HepG2 (cell line): ENCODE results near the gene CFAP97D1. TPM values are rescaled to one million over a fixed set of nuclear protein-coding genes. Genes with fewer than 3 reads are reported as not detected.

Experiments used
- BHLHE40 ChIP-seq: IDR thresholded peaks from 2 replicates; pipeline ENCODE4 v1.6.1; 2011; ENCODE audit warnings: low read length, improper control_type of control experiment
- GABPA ChIP-seq, 2 experiments: IDR thresholded peaks; 2 replicates each; pipeline ENCODE4 v1.6.1; 2011 to 2016; ENCODE audit warnings: low read depth in 2 of 2, low read length in 1 of 2, missing biosample characterization in 1 of 2, missing genetic modification characterization in 1 of 2
- HNRNPUL1 ChIP-seq: fragments of 200-400 bp; formaldehyde crosslinking; IDR thresholded peaks from 2 replicates; pipeline ENCODE4 v1.6.1; 2017; ENCODE audit warnings: low read depth, mild to moderate bottlenecking, low read length, moderate library complexity
- NR2F6 ChIP-seq, 2 experiments: IDR thresholded peaks; 2 replicates each; pipeline ENCODE4 v1.6.1; 2016; ENCODE audit warnings: antibody characterized with exemption in 1 of 2, mild to moderate bottlenecking in 1 of 2
- WIZ ChIP-seq: sonication (generic); formaldehyde crosslinking; IDR thresholded peaks from 2 replicates; pipeline ENCODE4 v1.5.1; 2020; ENCODE audit warnings: mild to moderate bottlenecking, missing genetic modification reagents
- ZNF317 ChIP-seq: sonication (generic); formaldehyde crosslinking; IDR thresholded peaks from 2 replicates; pipeline ENCODE4 v1.5.0; 2020; ENCODE audit warnings: mild to moderate bottlenecking, missing genetic modification reagents
- ZNF496 ChIP-seq: sonication (generic); formaldehyde crosslinking; IDR thresholded peaks from 2 replicates; pipeline ENCODE4 v1.8.1; 2023; ENCODE audit warnings: mild to moderate bottlenecking, moderate library complexity, missing genetic modification reagents; ENCODE audit not compliant: insufficient replicate concordance
- ZNF772 ChIP-seq: sonication (generic); formaldehyde crosslinking; IDR thresholded peaks from 2 replicates; pipeline ENCODE4 v1.5.0; 2020; ENCODE audit warnings: mild to moderate bottlenecking, missing genetic modification reagents
- polyA plus RNA-seq, 8 experiments: library from polyadenylated mRNA; depleted of rRNA in 3 of 8; stranded (reverse) in 7 of 8; unstranded in 1 of 8; fragments of >200 nt; fragmentation: Illumina TruSeq in 4 of 8; extraction: Trizol in 4 of 8; gene quantifications; 2 replicates each; pipeline versions ENCODE4 v1.2.1 to v1.2.3, GENCODE V29; 2011 to 2016; ENCODE audit warnings: low read depth in 4 of 8, missing spikeins in 1 of 8, mixed read lengths in 1 of 8; ENCODE audit not compliant: insufficient read depth in 1 of 8
- total RNA-seq, 5 experiments: library from RNA; depleted of rRNA; stranded (reverse); fragments of >200 nt; fragmentation: Illumina TruSeq; extraction: Trizol; gene quantifications; 2 replicates each; pipeline ENCODE4 v1.2.3, GENCODE V29; 2016; ENCODE audit warnings: low read depth in 1 of 5
- TF ChIP-seq, protein P1 (sequence below): sonication (generic); formaldehyde crosslinking; IDR thresholded peaks from 2 replicates; pipeline ENCODE4 v1.4.0; 2020; ENCODE audit warnings: mild to moderate bottlenecking, missing genetic modification reagents, borderline replicate concordance
- TF ChIP-seq, protein P2 (sequence below), 2 experiments: fragments of 450-650 bp in 1 of 2; sonication (generic) in 1 of 2; formaldehyde crosslinking in 1 of 2; IDR thresholded peaks; 2 replicates each; pipeline versions ENCODE4 v1.6.1 to v1.8.0; 2016 to 2022; ENCODE audit warnings: antibody characterized with exemption in 1 of 2, mild to moderate bottlenecking in 1 of 2, missing genetic modification reagents in 1 of 2
- TF ChIP-seq, protein P3 (sequence below): sonication (generic); formaldehyde crosslinking; IDR thresholded peaks from 2 replicates; pipeline ENCODE4 v1.4.0; 2020; ENCODE audit warnings: missing genetic modification reagents

CFAP97D1 gene
- total and polyA plus RNA-seq, 2 of the 13 experiments (the other 11 are each of a cell fraction or from before 2014, with no cell fraction given) = 0.02 TPM; not detected in 1

DNA sequence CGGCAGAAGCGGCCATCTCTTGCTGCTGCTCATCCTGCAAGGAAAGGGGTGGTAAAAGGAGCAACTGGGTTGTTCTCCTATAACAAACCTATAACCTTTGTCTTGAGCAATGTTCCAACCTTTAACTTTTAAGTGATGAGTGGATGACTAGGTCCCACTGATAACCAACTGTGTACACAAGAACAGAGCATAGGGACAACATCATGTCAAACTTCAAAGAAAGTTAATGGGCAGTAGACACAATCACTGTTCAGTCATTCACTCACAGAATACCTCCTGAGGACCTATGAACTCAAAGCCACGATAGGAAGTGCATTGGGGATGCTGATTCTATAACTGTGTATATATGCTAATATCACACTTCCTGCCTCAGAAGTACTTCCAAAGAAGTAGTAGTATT is 21.6 kb downstream of the CFAP97D1 start (continued):
- TF ChIP-seq, protein P1, sequence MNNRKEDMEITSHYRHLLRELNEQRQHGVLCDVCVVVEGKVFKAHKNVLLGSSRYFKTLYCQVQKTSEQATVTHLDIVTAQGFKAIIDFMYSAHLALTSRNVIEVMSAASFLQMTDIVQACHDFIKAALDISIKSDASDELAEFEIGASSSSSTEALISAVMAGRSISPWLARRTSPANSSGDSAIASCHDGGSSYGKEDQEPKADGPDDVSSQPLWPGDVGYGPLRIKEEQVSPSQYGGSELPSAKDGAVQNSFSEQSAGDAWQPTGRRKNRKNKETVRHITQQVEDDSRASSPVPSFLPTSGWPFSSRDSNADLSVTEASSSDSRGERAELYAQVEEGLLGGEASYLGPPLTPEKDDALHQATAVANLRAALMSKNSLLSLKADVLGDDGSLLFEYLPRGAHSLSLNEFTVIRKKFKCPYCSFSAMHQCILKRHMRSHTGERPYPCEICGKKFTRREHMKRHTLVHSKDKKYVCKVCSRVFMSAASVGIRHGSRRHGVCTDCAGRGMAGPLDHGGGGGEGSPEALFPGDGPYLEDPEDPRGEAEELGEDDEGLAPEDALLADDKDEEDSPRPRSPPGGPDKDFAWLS (CRISPR knock-in tag) = no peak
- TF ChIP-seq BHLHE40 (0 out of 2 replicates have a peak, but pooled peaks have one; percentile 14), WIZ (CRISPR knock-in tag) (no peak), HNRNPUL1 (no peak), ZNF772 (no peak), GABPA (IDR thresholded peaks at IDR 0.05; ENCODE audit: low read depth, low read length) (no peak), GABPA (CRISPR knock-in tag; IDR thresholded peaks at IDR 0.05; ENCODE audit: low read depth) (0 out of 2 replicates have a peak, but pooled peaks have one; percentile 35), ZNF496 (CRISPR knock-in tag) (no peak), NR2F6 (IDR thresholded peaks at IDR 0.05) (peak; percentile 99), NR2F6 (CRISPR knock-in tag; IDR thresholded peaks at IDR 0.05) (peak; percentile 97), ZNF317 (CRISPR knock-in tag) (peak; percentile 91; the same call in 1 of the 2 replicates)
- TF ChIP-seq, protein P2, sequence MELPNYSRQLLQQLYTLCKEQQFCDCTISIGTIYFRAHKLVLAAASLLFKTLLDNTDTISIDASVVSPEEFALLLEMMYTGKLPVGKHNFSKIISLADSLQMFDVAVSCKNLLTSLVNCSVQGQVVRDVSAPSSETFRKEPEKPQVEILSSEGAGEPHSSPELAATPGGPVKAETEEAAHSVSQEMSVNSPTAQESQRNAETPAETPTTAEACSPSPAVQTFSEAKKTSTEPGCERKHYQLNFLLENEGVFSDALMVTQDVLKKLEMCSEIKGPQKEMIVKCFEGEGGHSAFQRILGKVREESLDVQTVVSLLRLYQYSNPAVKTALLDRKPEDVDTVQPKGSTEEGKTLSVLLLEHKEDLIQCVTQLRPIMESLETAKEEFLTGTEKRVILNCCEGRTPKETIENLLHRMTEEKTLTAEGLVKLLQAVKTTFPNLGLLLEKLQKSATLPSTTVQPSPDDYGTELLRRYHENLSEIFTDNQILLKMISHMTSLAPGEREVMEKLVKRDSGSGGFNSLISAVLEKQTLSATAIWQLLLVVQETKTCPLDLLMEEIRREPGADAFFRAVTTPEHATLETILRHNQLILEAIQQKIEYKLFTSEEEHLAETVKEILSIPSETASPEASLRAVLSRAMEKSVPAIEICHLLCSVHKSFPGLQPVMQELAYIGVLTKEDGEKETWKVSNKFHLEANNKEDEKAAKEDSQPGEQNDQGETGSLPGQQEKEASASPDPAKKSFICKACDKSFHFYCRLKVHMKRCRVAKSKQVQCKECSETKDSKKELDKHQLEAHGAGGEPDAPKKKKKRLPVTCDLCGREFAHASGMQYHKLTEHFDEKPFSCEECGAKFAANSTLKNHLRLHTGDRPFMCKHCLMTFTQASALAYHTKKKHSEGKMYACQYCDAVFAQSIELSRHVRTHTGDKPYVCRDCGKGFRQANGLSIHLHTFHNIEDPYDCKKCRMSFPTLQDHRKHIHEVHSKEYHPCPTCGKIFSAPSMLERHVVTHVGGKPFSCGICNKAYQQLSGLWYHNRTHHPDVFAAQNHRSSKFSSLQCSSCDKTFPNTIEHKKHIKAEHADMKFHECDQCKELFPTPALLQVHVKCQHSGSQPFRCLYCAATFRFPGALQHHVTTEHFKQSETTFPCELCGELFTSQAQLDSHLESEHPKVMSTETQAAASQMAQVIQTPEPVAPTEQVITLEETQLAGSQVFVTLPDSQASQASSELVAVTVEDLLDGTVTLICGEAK (IDR thresholded peaks at IDR 0.05) = no peak
- TF ChIP-seq, protein P2 (CRISPR knock-in tag; IDR thresholded peaks at IDR 0.05) = no peak
- TF ChIP-seq, protein P3, sequence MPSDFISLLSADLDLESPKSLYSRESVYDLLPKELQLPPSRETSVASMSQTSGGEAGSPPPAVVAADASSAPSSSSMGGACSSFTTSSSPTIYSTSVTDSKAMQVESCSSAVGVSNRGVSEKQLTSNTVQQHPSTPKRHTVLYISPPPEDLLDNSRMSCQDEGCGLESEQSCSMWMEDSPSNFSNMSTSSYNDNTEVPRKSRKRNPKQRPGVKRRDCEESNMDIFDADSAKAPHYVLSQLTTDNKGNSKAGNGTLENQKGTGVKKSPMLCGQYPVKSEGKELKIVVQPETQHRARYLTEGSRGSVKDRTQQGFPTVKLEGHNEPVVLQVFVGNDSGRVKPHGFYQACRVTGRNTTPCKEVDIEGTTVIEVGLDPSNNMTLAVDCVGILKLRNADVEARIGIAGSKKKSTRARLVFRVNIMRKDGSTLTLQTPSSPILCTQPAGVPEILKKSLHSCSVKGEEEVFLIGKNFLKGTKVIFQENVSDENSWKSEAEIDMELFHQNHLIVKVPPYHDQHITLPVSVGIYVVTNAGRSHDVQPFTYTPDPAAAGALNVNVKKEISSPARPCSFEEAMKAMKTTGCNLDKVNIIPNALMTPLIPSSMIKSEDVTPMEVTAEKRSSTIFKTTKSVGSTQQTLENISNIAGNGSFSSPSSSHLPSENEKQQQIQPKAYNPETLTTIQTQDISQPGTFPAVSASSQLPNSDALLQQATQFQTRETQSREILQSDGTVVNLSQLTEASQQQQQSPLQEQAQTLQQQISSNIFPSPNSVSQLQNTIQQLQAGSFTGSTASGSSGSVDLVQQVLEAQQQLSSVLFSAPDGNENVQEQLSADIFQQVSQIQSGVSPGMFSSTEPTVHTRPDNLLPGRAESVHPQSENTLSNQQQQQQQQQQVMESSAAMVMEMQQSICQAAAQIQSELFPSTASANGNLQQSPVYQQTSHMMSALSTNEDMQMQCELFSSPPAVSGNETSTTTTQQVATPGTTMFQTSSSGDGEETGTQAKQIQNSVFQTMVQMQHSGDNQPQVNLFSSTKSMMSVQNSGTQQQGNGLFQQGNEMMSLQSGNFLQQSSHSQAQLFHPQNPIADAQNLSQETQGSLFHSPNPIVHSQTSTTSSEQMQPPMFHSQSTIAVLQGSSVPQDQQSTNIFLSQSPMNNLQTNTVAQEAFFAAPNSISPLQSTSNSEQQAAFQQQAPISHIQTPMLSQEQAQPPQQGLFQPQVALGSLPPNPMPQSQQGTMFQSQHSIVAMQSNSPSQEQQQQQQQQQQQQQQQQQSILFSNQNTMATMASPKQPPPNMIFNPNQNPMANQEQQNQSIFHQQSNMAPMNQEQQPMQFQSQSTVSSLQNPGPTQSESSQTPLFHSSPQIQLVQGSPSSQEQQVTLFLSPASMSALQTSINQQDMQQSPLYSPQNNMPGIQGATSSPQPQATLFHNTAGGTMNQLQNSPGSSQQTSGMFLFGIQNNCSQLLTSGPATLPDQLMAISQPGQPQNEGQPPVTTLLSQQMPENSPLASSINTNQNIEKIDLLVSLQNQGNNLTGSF (CRISPR knock-in tag) = no peak
